ENCODE data around the gene FOXN3. TPM values are rescaled to one million over a fixed set of nuclear protein-coding genes. Genes with fewer than 3 reads are reported as not detected.
"Not testable (repeated sequence)": the region's sequence is repeated elsewhere in the genome, so short reads cannot be mapped to it uniquely, and the experiment has no call there.

The FOXN3 gene
- total RNA-seq, 6 experiments from 2014 or later, result 41.5 to 74.2 (median 55.8) TPM

- Histone ChIP-seq H3K36me3 (no peaks in the 10 kb centered on the region), H3K9me3 (no peaks in the 10 kb centered on the region), H3K4me3 (no peak overlapping the region), H3K4me1 (peaks cover 0 to 27% (median 6%) of the 10 kb centered on the region in 4 donors), H3K27me3 (no peaks in the 10 kb centered on the region), H3K27ac (peak overlapping the region in 1 of 3 donors; percentile 1)
- no peak for TF ChIP-seq CTCF (IDR thresholded peaks at IDR 0.05)
- DNase-seq, result no peak
- no CpG with 5 or more reads among the region's 6 CpGs for WGBS (ENCODE audit: insufficient coverage, low coverage, low lambda C conversion rate, missing lambda C conversion rate)
- ATAC-seq, result no peak
- intact Hi-C loops (cut with DNase I), result no loop called here
These were observed 120.7 kb downstream of the FOXN3 start for GRCh38 chr14:89296281-89296745.

- no peaks in the 10 kb centered on the region for H3K36me3 ChIP-seq
- H3K4me3 ChIP-seq, result no peak overlapping the region
- TF ChIP-seq CTCF (IDR thresholded peaks at IDR 0.05), result no peak
- TF ChIP-seq POLR2A (IDR thresholded peaks at IDR 0.05), result no peak
- WGBS (ENCODE audit: insufficient coverage, low coverage, low lambda C conversion rate, missing lambda C conversion rate), result 79% methylated on average over 4 of the region's 6 CpGs
- intact Hi-C loops (cut with DNase I), result no loop called here
- no peak for ATAC-seq
- peaks cover 0 to 27% (median 6%) of the 10 kb centered on the region in 4 donors for H3K4me1 ChIP-seq
- H3K27me3 ChIP-seq, result no peaks in the 10 kb centered on the region
- no peaks in the 10 kb centered on the region for H3K9me3 ChIP-seq
- no peak for DNase-seq
- no peak overlapping the region for H3K27ac ChIP-seq
These were observed 122.2 kb downstream of the FOXN3 start for GRCh38 chr14:89294872-89295271.

- H3K4me3 ChIP-seq; H3K27ac ChIP-seq; H3K27me3 ChIP-seq; ATAC-seq; H3K9me3 ChIP-seq; intact Hi-C loops (cut with DNase I); H3K36me3 ChIP-seq; DNase-seq: not testable (repeated sequence)
- 96% methylated on average over 2 of the region's 4 CpGs for WGBS (ENCODE audit: insufficient coverage, low coverage, low lambda C conversion rate, missing lambda C conversion rate)
- peaks cover 0 to 27% (median 6%) of the 10 kb centered on the region in 4 donors for H3K4me1 ChIP-seq
These were observed 122.6 kb downstream of the FOXN3 start for GRCh38 chr14:89294469-89294868.

GRCh38 chr14:89294060-89294459, 123.0 kb downstream of the FOXN3 start:
- DNase-seq, result no peak
- H3K27me3 ChIP-seq, result no peaks in the 10 kb centered on the region
- peaks cover 0 to 27% (median 6%) of the 10 kb centered on the region in 4 donors for H3K4me1 ChIP-seq
- H3K36me3 ChIP-seq, result no peaks in the 10 kb centered on the region
- TF ChIP-seq POLR2A (IDR thresholded peaks at IDR 0.05), result no peak
- TF ChIP-seq CTCF (IDR thresholded peaks at IDR 0.05), result no peak
- ATAC-seq, result peak in 1 of 4 donors; percentile 9
- 87% methylated on average over 7 of the region's 7 CpGs for WGBS (ENCODE audit: insufficient coverage, low coverage, low lambda C conversion rate, missing lambda C conversion rate)
- no peak overlapping the region for H3K4me3 ChIP-seq
- H3K9me3 ChIP-seq, result no peaks in the 10 kb centered on the region
- intact Hi-C loops (cut with DNase I), result no loop called here
- H3K27ac ChIP-seq, result no peak overlapping the region

GRCh38 chr14:89293314-89293916, 123.6 kb downstream of the FOXN3 start:
- WGBS (ENCODE audit: insufficient coverage, low coverage, low lambda C conversion rate, missing lambda C conversion rate), result 92% methylated on average over 4 of the region's 6 CpGs

More at GRCh38 chr14:89293314-89293916, 123.6 kb downstream of the FOXN3 start:
- no peaks in the 10 kb centered on the region for H3K27me3 ChIP-seq
- H3K4me3 ChIP-seq, result no peak overlapping the region
- ATAC-seq (no peak), DNase-seq (peak in 1 of 3 donors; percentile 26)
- intact Hi-C loops (cut with DNase I), result no loop called here
- H3K4me1 ChIP-seq, result peaks cover 0 to 22% (median 6%) of the 10 kb centered on the region in 4 donors
- no peaks in the 10 kb centered on the region for H3K36me3 ChIP-seq
- TF ChIP-seq CTCF (IDR thresholded peaks at IDR 0.05) (no peak), POLR2A (IDR thresholded peaks at IDR 0.05) (no peak)
- no peaks in the 10 kb centered on the region for H3K9me3 ChIP-seq
- H3K27ac ChIP-seq, result no peak overlapping the region
